HG02588 (cell line): Measurements from ENCODE around the gene CNNM3.
"Not testable (repeated sequence)": the region's sequence is repeated elsewhere in the genome, so short reads cannot be mapped to it uniquely, and the experiment has no call there.

Experiments used
- ATAC-seq: cut with Tn5 transposase; IDR thresholded peaks from one replicate; pipeline ENCODE4 v1.9.1; 2021; ENCODE audit warnings: mild to moderate bottlenecking, moderate library complexity; ENCODE audit not compliant: unreplicated experiment

Gene CNNM3

GRCh38 chr2:96860065-96861029, 44.3 kb downstream of the CNNM3 start:
- ATAC-seq, result no peak

GRCh38 chr2:96861074-96861473, 45.0 kb downstream of the CNNM3 start:
- no peak for ATAC-seq

- not testable (repeated sequence) for ATAC-seq
These were observed 47.0 kb downstream of the CNNM3 start for GRCh38 chr2:96863056-96863455.

GRCh38 chr2:96863575-96864342, 47.7 kb downstream of the CNNM3 start:
- ATAC-seq, result no peak

GRCh38 chr2:96864343-96865091, 48.4 kb downstream of the CNNM3 start:
- no peak for ATAC-seq

GRCh38 chr2:96865654-96866053, 49.6 kb downstream of the CNNM3 start:
- ATAC-seq, result no peak

GRCh38 chr2:96866149-96866548, 50.1 kb downstream of the CNNM3 start:
- no peak for ATAC-seq

- ATAC-seq, result no peak
These were observed 50.5 kb downstream of the CNNM3 start for GRCh38 chr2:96866586-96866985.

- ATAC-seq, result no peak
These were observed 51.1 kb downstream of the CNNM3 start for GRCh38 chr2:96866986-96867755.

- ATAC-seq, result no peak
These were observed 51.9 kb downstream of the CNNM3 start for GRCh38 chr2:96867756-96868554.

GRCh38 chr2:96868555-96869280, 52.6 kb downstream of the CNNM3 start:
- peak; percentile 30 for ATAC-seq

- peak; percentile 9 for ATAC-seq
These were observed 53.3 kb downstream of the CNNM3 start for GRCh38 chr2:96869281-96869821.

- no peak for ATAC-seq
These were observed 54.0 kb downstream of the CNNM3 start, which contains the start of gene SEMA4C for GRCh38 chr2:96869822-96870625. Gene SEMA4C, minus strand, starts transcription at chr2:96870080. Its CDS starts 2,194 bp downstream, at chr2:96867886.

GRCh38 chr2:96870626-96871255, 54.7 kb downstream of the CNNM3 start:
- ATAC-seq, result no peak

GRCh38 chr2:96872591-96873349, 56.7 kb downstream of the CNNM3 start:
- ATAC-seq, result no peak

- ATAC-seq, result no peak
These were observed 57.6 kb downstream of the CNNM3 start for GRCh38 chr2:96873651-96874096.
